Activated CD8-positive, alpha-beta T cell treated with anti-CD3 and anti-CD28 coated beads for 36 hours (primary cell): ENCODE data around the gene APBB1. TPM values are rescaled to one million over a fixed set of nuclear protein-coding genes. Genes with fewer than 3 reads are reported as not detected.

ENCODE experiments used
- ATAC-seq: fragments of 200-7000 bp; cut with Tn5 transposase; one replicate; pipeline ENCODE4 v1.10.0; 2021; ENCODE audit warnings: mild to moderate bottlenecking, moderate library complexity
- CTCF ChIA-PET: fragments of 350-600 bp; sonication (Branson Sonifier 250); formaldehyde crosslinking; loops from one replicate; lab custom pipeline; 2021; ENCODE audit warnings: antibody characterized with exemption; lab: Charles Lee
- POLR2A ChIA-PET: fragments of 350-600 bp; sonication (Branson Sonifier 250); formaldehyde crosslinking; loops from one replicate; lab custom pipeline; 2021; ENCODE audit warnings: antibody characterized with exemption; lab: Charles Lee
- DNase-seq: peaks from one replicate; pipeline ENCODE4 v3.0.0-alpha.2; 2020
- H3K27ac Mint-ChIP-seq: one replicate; pipeline ENCODE4 v1.8.0; 2021; ENCODE audit warnings: mild to moderate bottlenecking, mixed read lengths
- H3K27me3 Mint-ChIP-seq: one replicate; pipeline ENCODE4 v1.8.0; 2021; ENCODE audit warnings: mixed read lengths
- H3K36me3 Mint-ChIP-seq: one replicate; pipeline ENCODE4 v1.8.0; 2021; ENCODE audit warnings: low read depth, mixed read lengths
- H3K4me1 Mint-ChIP-seq: one replicate; pipeline ENCODE4 v1.8.0; 2021; ENCODE audit warnings: low read depth, mixed read lengths
- H3K4me3 Mint-ChIP-seq: one replicate; pipeline ENCODE4 v1.8.0; 2021; ENCODE audit warnings: mild to moderate bottlenecking, moderate library complexity, mixed read lengths
- H3K9me3 Mint-ChIP-seq: one replicate; pipeline ENCODE4 v1.8.0; 2021; ENCODE audit warnings: mixed read lengths
- intact Hi-C: fragments of 100-400 bp; cut with micrococcal nuclease; formaldehyde crosslinking; loops from one replicate; pipeline ENCODE4 v1.10.0; 2022
- total RNA-seq, 2 experiments: library from RNA; stranded (reverse); gene quantifications; one replicate each; pipeline ENCODE4 v1.2.3, GENCODE V29; 2021
- TF ChIP-seq, protein P1 (sequence below): fragments of 200-600 bp; IDR thresholded peaks from one replicate; pipeline ENCODE4 v1.8.0; 2022; ENCODE audit warnings: antibody characterized with exemption, mild to moderate bottlenecking

APBB1 gene
- total RNA-seq, 2 experiments from 2014 or later: 28.1 to 31.1 TPM

DNA sequence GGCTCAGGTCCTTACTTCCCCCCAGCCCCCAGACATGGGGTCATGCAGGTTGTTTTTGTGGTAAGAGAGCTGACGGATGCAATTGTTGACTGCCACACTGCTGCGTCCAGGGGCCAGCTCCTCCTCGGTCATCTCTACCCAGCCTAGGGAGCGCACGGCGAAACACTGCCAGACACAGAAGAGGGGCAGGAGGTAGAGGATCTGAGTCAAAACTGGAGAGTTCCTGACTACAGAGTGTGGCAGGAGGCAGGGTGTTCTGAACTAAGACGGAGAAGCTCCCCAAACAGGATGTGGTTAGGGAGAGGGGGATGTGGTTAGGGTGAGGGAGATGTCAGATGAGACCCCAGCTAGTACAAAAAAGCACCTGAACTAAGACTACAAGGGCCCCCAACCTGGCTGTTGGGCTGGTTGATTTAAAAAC, 16.3 kb downstream of the APBB1 start:
- intact Hi-C loops: no loop called here
- CTCF ChIA-PET: interaction anchor here (0.7 to 6.2 kb wide), 12 partner anchors 9 to 281 kb away, joined by 3 to 45 read pairs (median 5); partner anchors contain the start of genes APBB1, MRPL17 and SMPD1

DNA sequence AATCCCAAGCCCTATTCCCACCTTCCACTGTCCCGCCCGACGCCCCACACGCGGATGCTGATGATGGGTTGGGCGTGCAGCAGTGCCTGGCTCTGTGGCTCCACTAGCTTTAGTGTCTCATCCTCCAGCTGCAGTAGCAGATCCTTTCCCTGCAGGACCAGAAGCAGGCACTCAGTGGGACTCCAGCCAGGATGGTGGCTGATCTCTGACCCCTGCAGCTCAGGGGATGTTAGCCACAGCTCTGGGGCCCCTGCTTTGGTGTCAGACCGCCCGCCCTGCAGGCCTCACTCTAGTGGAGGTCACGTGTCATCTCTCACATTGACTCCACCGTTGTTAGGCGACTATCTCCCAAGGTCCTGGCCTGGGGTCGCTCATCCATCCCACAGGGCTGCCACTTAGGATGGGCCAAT, 16.8 kb downstream of the APBB1 start:
- peaks cover 70% of the 10 kb centered on the region for H3K4me1 Mint-ChIP-seq
- H3K27ac Mint-ChIP-seq: peak overlapping the region; percentile 93
- peak; percentile 62 for DNase-seq
- TF ChIP-seq, protein P1, sequence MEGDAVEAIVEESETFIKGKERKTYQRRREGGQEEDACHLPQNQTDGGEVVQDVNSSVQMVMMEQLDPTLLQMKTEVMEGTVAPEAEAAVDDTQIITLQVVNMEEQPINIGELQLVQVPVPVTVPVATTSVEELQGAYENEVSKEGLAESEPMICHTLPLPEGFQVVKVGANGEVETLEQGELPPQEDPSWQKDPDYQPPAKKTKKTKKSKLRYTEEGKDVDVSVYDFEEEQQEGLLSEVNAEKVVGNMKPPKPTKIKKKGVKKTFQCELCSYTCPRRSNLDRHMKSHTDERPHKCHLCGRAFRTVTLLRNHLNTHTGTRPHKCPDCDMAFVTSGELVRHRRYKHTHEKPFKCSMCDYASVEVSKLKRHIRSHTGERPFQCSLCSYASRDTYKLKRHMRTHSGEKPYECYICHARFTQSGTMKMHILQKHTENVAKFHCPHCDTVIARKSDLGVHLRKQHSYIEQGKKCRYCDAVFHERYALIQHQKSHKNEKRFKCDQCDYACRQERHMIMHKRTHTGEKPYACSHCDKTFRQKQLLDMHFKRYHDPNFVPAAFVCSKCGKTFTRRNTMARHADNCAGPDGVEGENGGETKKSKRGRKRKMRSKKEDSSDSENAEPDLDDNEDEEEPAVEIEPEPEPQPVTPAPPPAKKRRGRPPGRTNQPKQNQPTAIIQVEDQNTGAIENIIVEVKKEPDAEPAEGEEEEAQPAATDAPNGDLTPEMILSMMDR: no peak
- CTCF ChIA-PET: interaction anchor here (0.7 to 6.2 kb wide), 8 partner anchors 9 to 281 kb away, joined by 3 to 45 read pairs (median 8); partner anchors contain the start of genes APBB1, MRPL17 and SMPD1
- H3K36me3 Mint-ChIP-seq: peaks cover 11% of the 10 kb centered on the region
- H3K27me3 Mint-ChIP-seq: no peaks in the 10 kb centered on the region
- ATAC-seq: peak; percentile 49
- intact Hi-C loops: no loop called here
- H3K4me3 Mint-ChIP-seq: peak overlapping the region; percentile 50
- POLR2A ChIA-PET: interaction anchor here (1.0 to 6.0 kb wide), 6 partner anchors 9 to 75 kb away, joined by 3 to 42 read pairs (median 15); partner anchors contain the start of genes APBB1 and SMPD1
- H3K9me3 Mint-ChIP-seq: no peaks in the 10 kb centered on the region

More for the DNA sequence above, 16.3 kb downstream of the APBB1 start:
- no peaks in the 10 kb centered on the region for H3K27me3 Mint-ChIP-seq
- no peaks in the 10 kb centered on the region for H3K9me3 Mint-ChIP-seq
- H3K36me3 Mint-ChIP-seq: peaks cover 12% of the 10 kb centered on the region
- peaks cover 75% of the 10 kb centered on the region for H3K4me1 Mint-ChIP-seq
- H3K27ac Mint-ChIP-seq: peak overlapping the region; percentile 93
- peak overlapping the region; percentile 50 for H3K4me3 Mint-ChIP-seq
- ATAC-seq: peak; percentile 82
- TF ChIP-seq, protein P1: no peak
- peak; percentile 92 for DNase-seq
- POLR2A ChIA-PET: interaction anchor here (0.6 to 6.0 kb wide), 12 partner anchors 9 to 424 kb away, joined by 3 to 42 read pairs (median 6); partner anchors contain the start of genes APBB1, ARFIP2, SMPD1 and TIMM10B

DNA sequence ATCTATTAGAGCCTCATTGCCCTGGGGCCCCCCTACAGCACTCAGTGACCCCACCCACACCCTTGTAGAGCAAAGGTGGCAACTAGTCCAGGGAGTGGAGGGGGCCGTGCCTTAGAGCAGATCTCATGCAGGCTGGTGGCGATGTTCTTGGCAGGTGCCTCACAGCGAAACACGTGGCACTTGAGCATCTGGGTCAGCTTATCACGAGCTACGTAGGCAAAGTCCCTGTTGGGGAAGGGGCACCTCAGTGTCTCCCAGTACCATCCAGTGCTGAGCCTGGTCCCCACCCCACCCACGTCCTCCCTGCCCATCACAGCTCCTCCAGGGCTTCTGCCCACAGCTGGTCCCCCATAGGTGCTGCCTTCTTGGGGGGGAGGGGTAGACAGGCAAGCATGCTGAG, 17.4 kb downstream of the APBB1 start:
- ChIA-PET POLR2A (interaction anchor here (1.9 to 6.0 kb wide), 3 partner anchors 10 to 23 kb away, joined by 9 to 42 read pairs (median 13); partner anchors contain the start of gene SMPD1), CTCF (interaction anchor here (1.1 to 6.2 kb wide), 8 partner anchors 8 to 104 kb away, joined by 3 to 45 read pairs (median 8); partner anchors contain the start of genes APBB1 and SMPD1)
- Mint-ChIP-seq H3K27me3 (no peaks in the 10 kb centered on the region), H3K9me3 (no peaks in the 10 kb centered on the region), H3K4me1 (peaks cover 65% of the 10 kb centered on the region), H3K36me3 (peaks cover 10% of the 10 kb centered on the region), H3K4me3 (no peak overlapping the region), H3K27ac (no peak overlapping the region)
- DNase-seq (no peak), ATAC-seq (no peak)
- intact Hi-C loops: no loop called here
- TF ChIP-seq, protein P1: no peak

DNA sequence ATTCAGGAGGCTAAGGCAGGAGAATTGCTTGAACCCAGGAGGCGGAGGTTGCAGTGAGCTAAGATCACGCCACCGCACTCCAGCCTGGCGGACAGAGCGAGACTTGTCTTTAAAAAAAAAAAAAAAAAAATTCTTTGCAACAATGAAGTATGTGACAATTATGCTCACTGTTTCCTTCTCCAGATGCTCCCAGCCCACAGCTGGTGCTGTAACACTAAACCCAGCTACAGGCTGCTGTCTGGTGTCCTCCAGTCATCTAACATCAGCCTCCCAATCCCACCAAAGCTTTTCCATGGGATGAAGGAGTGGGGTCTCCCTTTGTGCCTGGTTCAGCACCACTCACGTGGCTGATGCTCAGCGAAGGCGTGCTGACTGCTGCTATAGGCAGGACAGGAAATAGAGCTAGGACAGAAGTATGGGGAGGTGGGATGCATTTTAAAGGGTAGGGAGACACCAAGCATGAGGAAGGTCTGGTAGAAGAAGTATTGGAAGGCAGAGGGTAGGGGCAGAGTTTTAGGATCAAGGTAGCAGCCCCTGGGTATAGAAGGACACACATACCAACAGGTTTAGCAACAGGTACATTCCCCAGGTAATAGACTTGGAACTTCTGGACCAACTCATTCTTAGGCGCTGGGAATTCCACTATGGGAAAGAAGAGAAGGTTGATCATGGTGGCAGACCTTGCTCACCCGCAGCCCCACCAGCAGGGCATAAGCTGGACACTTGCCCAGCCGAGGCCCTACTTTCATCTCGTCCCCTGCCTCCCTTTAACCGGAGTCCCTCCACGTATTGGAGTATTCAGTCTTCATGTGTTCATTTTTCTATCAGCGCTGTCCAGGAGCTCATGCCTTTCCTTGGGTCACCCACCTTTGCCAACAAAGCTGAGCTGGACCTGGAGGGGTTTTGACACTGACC, 18.2 kb downstream of the APBB1 start:
- intact Hi-C loops: no loop called here
- H3K27ac Mint-ChIP-seq: no peak overlapping the region
- no peak for ATAC-seq
- peaks cover 12% of the 10 kb centered on the region for H3K36me3 Mint-ChIP-seq
- DNase-seq: no peak
- TF ChIP-seq, protein P1: no peak
- no peak overlapping the region for H3K4me3 Mint-ChIP-seq
- CTCF ChIA-PET: interaction anchor here (1.1 to 6.2 kb wide), 5 partner anchors 11 to 105 kb away, joined by 3 to 45 read pairs (median 6); partner anchors contain the start of genes APBB1 and SMPD1
- no peaks in the 10 kb centered on the region for H3K27me3 Mint-ChIP-seq
- peaks cover 59% of the 10 kb centered on the region for H3K4me1 Mint-ChIP-seq
- no peaks in the 10 kb centered on the region for H3K9me3 Mint-ChIP-seq
- POLR2A ChIA-PET: interaction anchor here (2.4 to 6.0 kb wide), 2 partner anchors 11 to 22 kb away, joined by 9 to 42 read pairs; partner anchors contain the start of gene SMPD1
